HG03575 (cell line): Measurements from ENCODE around the gene TTC12.

ENCODE experiments used
- ATAC-seq: cut with Tn5 transposase; IDR thresholded peaks from one replicate; pipeline ENCODE4 v1.9.1; 2021; ENCODE audit not compliant: unreplicated experiment, insufficient number of reproducible peaks, low FRiP score; ENCODE audit errors: extremely low read depth

The TTC12 gene

GRCh38 chr11:113314389-113315301, at the start of gene TTC12:
Gene TTC12 (plus strand): TSS chr11:113314583. CDS start chr11:113316258, 1,675 bp downstream.
- peak; percentile 88 for ATAC-seq

GRCh38 chr11:113265362-113265761, 49.0 kb upstream of the TTC12 start:
- no peak for ATAC-seq

- no peak for ATAC-seq
These were observed 46.9 kb upstream of the TTC12 start for GRCh38 chr11:113267493-113267892.

GRCh38 chr11:113269096-113269495, 45.3 kb upstream of the TTC12 start:
- no peak for ATAC-seq

GRCh38 chr11:113269636-113270035, 44.7 kb upstream of the TTC12 start:
- no peak for ATAC-seq

GRCh38 chr11:113270080-113270479, 44.3 kb upstream of the TTC12 start:
- no peak for ATAC-seq

- no peak for ATAC-seq
These were observed 42.7 kb upstream of the TTC12 start for GRCh38 chr11:113271551-113272245.

- no peak for ATAC-seq
These were observed 42.1 kb upstream of the TTC12 start for GRCh38 chr11:113272281-113272680.

GRCh38 chr11:113272927-113273615, 41.3 kb upstream of the TTC12 start:
- ATAC-seq = no peak

- no peak for ATAC-seq
These were observed 40.7 kb upstream of the TTC12 start for GRCh38 chr11:113273720-113274119.

- ATAC-seq = no peak
These were observed 39.4 kb upstream of the TTC12 start for GRCh38 chr11:113274713-113275582.

GRCh38 chr11:113275602-113276001, 38.8 kb upstream of the TTC12 start:
- ATAC-seq = no peak

- no peak for ATAC-seq
These were observed 37.9 kb upstream of the TTC12 start for GRCh38 chr11:113276466-113276865.

GRCh38 chr11:113277907-113278306, 36.5 kb upstream of the TTC12 start:
- ATAC-seq = no peak

- ATAC-seq = no peak
These were observed 35.9 kb upstream of the TTC12 start for GRCh38 chr11:113278481-113278880.

GRCh38 chr11:113278925-113279324, 35.5 kb upstream of the TTC12 start:
- no peak for ATAC-seq

- no peak for ATAC-seq
These were observed 34.8 kb upstream of the TTC12 start for GRCh38 chr11:113279591-113279990.

- ATAC-seq = no peak
These were observed 33.2 kb upstream of the TTC12 start for GRCh38 chr11:113281052-113281725.
